Esophagus (tissue), 2 donors: ENCODE results near the gene PRPSAP1. TPM values are rescaled to one million over a fixed set of nuclear protein-coding genes. Genes with fewer than 3 reads are reported as not detected.
A peak's percentile ranks its signal among the peaks of the same experiment; 100 is the strongest.
"Not testable (repeated sequence)": the region's sequence is repeated elsewhere in the genome, so short reads cannot be mapped to it uniquely, and the experiment has no call there.

ENCODE experiments used
- H3K27ac ChIP-seq, 2 donors: one replicate each; pipeline ENCODE4 v1.5.1; 2013; ENCODE audit warnings: low read depth in 2 of 2, mild to moderate bottlenecking in 2 of 2, inconsistent platforms in 1 of 2, low read length in 1 of 2, moderate library complexity in 1 of 2
- H3K27me3 ChIP-seq, 2 donors: one replicate each; pipeline ENCODE4 v1.6.1; 2013; ENCODE audit warnings: low read length in 2 of 2, control low read depth in 1 of 2, mild to moderate bottlenecking in 1 of 2; ENCODE audit not compliant: insufficient read depth in 2 of 2, control insufficient read depth in 1 of 2
- H3K36me3 ChIP-seq, 2 donors: one replicate each; pipeline ENCODE4 v1.6.1; 2013; ENCODE audit warnings: low read length in 1 of 2; ENCODE audit not compliant: control insufficient read depth in 2 of 2, insufficient read depth in 2 of 2
- H3K4me1 ChIP-seq, 2 donors: one replicate each; pipeline ENCODE4 v1.6.1; 2013; ENCODE audit warnings: low read length in 1 of 2; ENCODE audit not compliant: control insufficient read depth in 2 of 2, insufficient read depth in 2 of 2
- H3K4me3 ChIP-seq, 2 donors: one replicate each; pipeline ENCODE4 v1.5.1; 2013; ENCODE audit warnings: low read length in 2 of 2, mild to moderate bottlenecking in 2 of 2, low read depth in 1 of 2, moderate library complexity in 1 of 2
- H3K9me3 ChIP-seq, 2 donors: one replicate each; pipeline ENCODE4 v1.6.1; 2013; ENCODE audit warnings: mild to moderate bottlenecking in 2 of 2, low read depth in 1 of 2, low read length in 1 of 2, moderate library complexity in 1 of 2; ENCODE audit not compliant: control insufficient read depth in 2 of 2, insufficient read depth in 1 of 2
- WGBS, 2 donors: extraction: QIAGEN DNeasy Blood & Tissue Kit; methylation state at CpG; one replicate each; pipeline ENCODE4 v1.1.7; 2013; 5-methylcytosine and 5-hydroxymethylcytosine counted together
- polyA plus RNA-seq, 2 donors: library from polyadenylated mRNA; stranded (reverse); fragments of 200-250 nt; gene quantifications; one replicate each; pipeline ENCODE4 v1.2.3, GENCODE V29; 2013
- donor health status: healthy with polysubstance abuse.
- donor health status: Bipolar disorder and iron deficiency.

PRPSAP1 gene
- polyA plus RNA-seq, 2 donors, result 34.8 to 43.1 TPM

DNA sequence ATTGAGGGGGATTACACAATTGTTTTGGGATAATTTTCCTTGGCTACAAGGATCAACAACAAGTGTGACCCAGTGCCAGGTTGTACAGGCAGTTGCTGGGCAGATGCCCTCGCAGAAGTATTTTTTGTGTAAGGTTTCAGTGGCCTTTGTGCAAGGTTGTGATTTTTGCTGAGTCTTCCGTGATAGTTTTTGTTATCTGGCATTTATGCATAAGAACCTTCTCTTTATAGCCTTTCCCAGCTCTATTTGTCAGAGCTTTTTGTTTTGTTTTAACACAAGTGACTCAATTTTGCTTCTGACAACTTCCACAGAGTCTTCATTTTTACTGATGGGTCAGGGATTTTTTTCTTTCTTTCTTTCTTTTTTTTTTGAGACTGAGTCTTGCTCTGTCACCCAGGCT, 6.7 kb upstream of the PRPSAP1 start:
- Histone ChIP-seq H3K27me3 (no peaks in the 10 kb centered on the region), H3K27ac (peak overlapping the region; percentile 24 to 60), H3K36me3 (no peaks in the 10 kb centered on the region), H3K4me3 (no peak overlapping the region), H3K9me3 (no peaks in the 10 kb centered on the region), H3K4me1 (peaks cover 0 to 7% of the 10 kb centered on the region in 2 donors)
- WGBS, 2 donors, result 55 to 56% methylated on average over 2 of the region's 2 CpGs

DNA sequence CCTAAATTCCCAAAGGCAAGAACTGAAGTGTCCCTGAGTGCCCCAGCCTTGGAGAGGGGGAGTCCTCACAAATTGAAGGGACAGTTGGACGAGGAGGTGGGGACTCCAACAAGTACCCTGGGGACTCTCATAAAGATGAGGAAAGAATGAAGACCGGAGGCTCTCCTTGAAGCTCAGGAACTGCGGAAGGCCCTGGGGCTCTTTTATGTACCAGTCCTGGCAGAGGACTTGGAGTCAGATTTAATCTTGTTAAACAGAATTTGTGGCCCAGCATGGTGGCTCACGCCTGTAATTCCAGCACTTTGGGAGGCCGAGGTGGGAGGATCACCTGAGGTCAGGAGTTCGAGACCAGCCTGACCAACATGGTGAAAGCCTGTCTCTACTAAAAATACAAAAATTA, 6.1 kb upstream of the PRPSAP1 start:
- H3K27ac ChIP-seq, H3K4me1 ChIP-seq, H3K27me3 ChIP-seq, H3K9me3 ChIP-seq, H3K36me3 ChIP-seq, H3K4me3 ChIP-seq: not testable (repeated sequence)
- 84 to 91% methylated on average over 6 of the region's 6 CpGs for WGBS, 2 donors

DNA sequence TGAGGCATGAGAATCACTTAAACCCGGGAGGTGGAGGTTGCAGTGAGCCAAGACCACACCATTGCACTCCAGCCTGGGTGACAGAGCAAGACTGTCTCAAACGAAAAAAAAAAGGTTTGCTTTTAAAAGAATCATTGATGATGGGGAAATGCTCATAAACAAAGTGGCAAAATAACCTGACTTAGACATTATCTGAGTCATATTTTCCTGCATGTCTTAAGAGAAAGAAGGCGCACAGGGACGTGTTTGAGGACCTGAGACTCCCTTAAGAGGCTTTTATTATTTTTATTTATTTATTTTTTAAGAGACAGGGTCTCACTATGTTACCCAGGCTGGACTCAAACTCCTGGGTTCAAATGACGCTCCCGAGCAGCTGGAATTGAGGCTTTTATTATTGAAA, 5.7 kb upstream of the PRPSAP1 start:
- no peaks in the 10 kb centered on the region for H3K27me3 ChIP-seq
- no peaks in the 10 kb centered on the region for H3K36me3 ChIP-seq
- peaks cover 3 to 7% of the 10 kb centered on the region in 2 donors for H3K4me1 ChIP-seq
- no peak overlapping the region for H3K4me3 ChIP-seq
- no peak overlapping the region for H3K27ac ChIP-seq
- WGBS, 2 donors, result 86 to 87% methylated on average over 6 of the region's 6 CpGs
- no peaks in the 10 kb centered on the region for H3K9me3 ChIP-seq

DNA sequence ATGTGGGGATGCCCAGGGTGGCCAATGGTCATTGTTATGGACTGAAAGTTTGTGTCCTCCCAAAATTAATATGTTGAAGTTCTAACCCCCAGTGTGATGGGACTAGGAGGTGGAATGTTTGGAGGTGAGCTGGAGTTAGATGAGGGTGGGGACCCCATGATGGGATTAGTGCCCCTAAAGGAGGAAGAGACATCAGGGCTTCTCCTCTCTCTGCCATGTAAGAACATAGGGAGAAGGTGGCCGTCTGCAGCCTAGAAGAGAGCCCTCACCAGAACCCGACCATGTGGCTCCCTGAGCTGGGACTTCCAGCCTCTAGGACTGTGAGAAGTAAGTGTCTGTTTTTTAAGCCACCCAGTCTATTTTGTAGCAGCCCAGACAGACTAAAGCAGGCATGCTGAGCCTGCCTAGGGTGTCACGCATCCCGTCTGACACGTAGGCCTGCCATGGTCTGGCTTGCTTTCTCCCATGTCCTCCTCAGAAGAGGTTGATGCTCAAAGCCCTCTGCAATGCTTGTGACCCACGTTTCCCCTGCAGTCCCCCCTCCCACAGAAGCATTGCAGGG, 4.0 kb upstream of the PRPSAP1 start:
- no peak overlapping the region for H3K4me3 ChIP-seq
- peak overlapping the region in 1 of 2 donors; percentile 44 for H3K27ac ChIP-seq
- no peaks in the 10 kb centered on the region for H3K9me3 ChIP-seq
- H3K4me1 ChIP-seq, result peaks cover 3 to 7% of the 10 kb centered on the region in 2 donors
- H3K27me3 ChIP-seq, result no peaks in the 10 kb centered on the region
- WGBS, 2 donors, result 85% methylated on average over 6 of the region's 6 CpGs
- H3K36me3 ChIP-seq, result no peaks in the 10 kb centered on the region

DNA sequence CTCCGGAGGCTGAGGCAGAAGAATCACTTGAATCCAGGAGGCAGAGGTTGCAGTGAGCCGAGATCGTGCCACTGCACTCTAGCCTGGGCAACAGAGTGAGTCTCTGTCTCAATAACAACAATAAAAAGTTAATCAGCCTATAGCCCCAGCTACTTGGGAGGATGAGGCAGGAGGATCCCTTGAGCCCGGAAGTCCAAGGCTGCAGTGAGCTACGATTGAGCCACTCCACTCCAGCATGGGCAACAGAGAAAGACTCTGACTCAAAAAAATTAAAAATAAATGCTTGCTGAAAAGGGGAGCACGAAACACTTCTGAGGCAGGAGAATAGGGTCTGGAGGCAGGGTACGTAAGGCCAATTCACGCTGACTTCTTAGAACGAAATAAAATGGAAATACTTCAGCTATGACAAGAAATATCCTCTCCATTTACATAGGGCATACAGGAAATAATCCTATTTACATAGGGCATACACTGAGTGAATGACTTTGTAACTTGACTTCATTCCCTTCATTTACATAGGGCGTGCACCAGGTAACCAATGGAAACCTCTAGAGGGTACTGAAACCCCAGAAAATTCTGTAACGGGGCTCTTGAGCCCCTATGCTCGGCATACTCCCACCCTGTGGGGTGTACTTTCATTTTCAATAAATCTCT, 3.2 kb upstream of the PRPSAP1 start:
- Histone ChIP-seq H3K27me3 (no peaks in the 10 kb centered on the region), H3K36me3 (no peaks in the 10 kb centered on the region), H3K27ac (no peak overlapping the region), H3K4me1 (peaks cover 1 to 3% of the 10 kb centered on the region in 2 donors), H3K9me3 (no peaks in the 10 kb centered on the region), H3K4me3 (no peak overlapping the region)
- WGBS, 2 donors, result 63 to 66% methylated on average over 12 of the region's 12 CpGs

DNA sequence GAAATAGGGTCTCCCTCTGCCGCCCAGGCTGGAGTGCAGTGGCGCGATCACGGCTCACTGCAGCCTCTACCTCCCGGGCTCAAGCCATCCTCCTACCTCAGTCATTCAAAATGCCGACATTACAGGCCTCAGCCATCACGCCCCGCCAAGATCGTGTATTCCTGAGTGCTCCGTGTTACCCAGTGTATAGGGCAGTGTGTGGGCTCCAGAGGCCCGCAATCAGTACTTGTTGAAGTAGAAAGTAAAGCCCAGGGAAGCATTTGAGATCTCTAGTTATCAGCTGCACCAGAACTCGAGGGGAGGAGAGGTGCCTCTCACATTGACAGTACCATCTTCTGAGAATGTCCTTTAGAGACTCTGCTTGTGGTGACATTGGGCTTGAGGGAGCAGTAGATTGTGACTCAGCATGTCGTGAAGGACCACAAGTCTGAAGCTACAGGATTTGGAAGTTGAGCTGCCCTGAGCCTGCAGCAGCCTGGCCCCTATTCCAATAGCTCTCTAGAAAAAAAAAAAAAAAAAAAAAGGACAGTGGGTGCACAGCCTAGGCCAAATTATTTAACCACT, 1.1 kb upstream of the PRPSAP1 start:
- H3K27me3 ChIP-seq, result no peaks in the 10 kb centered on the region
- peaks cover 0 to 3% of the 10 kb centered on the region in 2 donors for H3K4me1 ChIP-seq
- no peaks in the 10 kb centered on the region for H3K9me3 ChIP-seq
- no peak overlapping the region for H3K27ac ChIP-seq
- no peak overlapping the region for H3K4me3 ChIP-seq
- WGBS, 2 donors, result 60 to 69% methylated on average over 13 of the region's 13 CpGs
- no peaks in the 10 kb centered on the region for H3K36me3 ChIP-seq

DNA sequence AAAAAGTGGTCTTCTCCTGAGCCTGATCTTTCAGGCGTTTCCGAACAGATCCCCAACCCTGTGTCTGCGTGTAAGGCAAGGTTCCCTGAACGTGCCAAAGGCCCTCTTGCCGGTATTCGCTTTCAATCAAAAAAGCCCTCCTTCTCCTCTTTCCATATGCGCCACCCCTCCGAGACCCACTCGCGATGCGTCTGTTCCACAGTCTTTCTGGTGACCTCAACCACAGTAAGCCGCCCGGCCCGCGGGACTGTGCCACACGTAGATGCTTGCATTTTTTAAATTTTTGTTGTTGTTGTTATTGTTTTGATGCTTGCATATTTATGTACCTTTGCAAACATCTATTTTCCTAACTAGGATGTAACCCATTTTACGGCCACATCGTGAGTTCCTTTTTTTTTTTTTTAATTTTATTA, 607 bp upstream of the PRPSAP1 start:
- Histone ChIP-seq H3K27me3 (no peaks in the 10 kb centered on the region), H3K4me1 (peaks cover 0 to 3% of the 10 kb centered on the region in 2 donors), H3K27ac (peak overlapping the region; percentile 88 to 95), H3K36me3 (no peaks in the 10 kb centered on the region), H3K9me3 (no peaks in the 10 kb centered on the region), H3K4me3 (peak overlapping the region; percentile 82 to 91)
- 2% methylated on average over 18 of the region's 18 CpGs for WGBS, 2 donors

DNA sequence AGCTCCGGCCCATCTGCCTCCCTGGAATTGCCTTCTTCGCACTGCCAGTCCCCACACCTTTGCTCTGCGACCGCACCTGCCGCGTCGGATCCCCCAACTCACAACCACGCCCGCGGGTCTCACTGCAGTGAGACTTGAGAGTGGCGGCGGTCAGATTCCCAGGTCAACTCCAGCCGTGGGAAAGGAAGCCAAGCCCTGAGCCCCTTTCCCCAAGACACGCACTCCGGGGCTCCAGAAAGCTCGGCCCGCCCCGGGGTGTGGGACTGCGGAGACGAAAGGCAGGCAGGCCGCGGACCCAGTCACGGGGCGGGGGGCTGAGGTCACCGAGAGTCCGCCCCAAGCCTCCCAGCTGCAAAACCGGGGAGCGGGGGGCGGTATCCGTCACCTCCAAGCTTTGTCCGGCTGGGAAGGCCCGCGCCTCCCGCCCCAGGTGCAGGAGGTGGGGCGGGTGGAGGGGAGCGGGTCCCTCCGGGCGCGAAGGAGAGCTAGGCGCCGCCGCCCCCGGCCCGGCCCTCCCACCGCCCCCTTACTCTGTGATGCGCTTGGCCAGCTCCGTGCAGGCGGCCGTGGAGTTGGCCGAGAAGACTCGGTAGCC, 615 bp downstream of the PRPSAP1 start:
- WGBS, 2 donors, result 1% methylated on average over 33 to 51 of the region's 51 CpGs
- Histone ChIP-seq H3K27ac (peak overlapping the region; percentile 88 to 95), H3K4me1 (peaks cover 0 to 3% of the 10 kb centered on the region in 2 donors), H3K4me3 (peak overlapping the region; percentile 82 to 91), H3K36me3 (no peaks in the 10 kb centered on the region), H3K9me3 (no peaks in the 10 kb centered on the region), H3K27me3 (no peaks in the 10 kb centered on the region)

DNA sequence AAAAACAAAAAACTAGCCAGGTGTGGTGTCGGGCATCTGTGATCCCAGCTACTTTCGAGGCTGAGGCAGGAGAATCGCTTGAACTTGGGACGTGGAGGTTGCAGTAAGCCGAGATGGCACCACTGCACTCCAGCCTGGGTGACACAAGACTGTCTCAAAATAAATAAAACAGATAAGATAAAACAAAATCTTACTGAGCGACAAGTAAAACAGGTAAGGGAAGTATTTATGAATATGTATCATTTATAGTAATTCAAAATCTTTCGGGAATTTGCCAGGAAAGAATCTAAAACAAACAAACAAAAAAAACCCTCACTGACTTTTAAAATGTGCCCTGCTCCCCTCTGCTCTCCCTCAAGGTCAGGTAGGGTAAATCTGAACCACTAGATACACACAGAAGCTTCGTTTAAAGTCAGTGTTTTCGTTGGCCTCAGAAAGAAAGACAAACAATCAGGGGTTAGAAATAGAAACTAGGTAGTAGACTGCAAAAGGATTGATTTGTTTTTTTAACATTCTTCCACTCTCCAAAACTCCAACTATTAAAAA, 2.1 kb downstream of the PRPSAP1 start:
- WGBS, 2 donors, result 64 to 72% methylated on average over 9 of the region's 9 CpGs
- no peaks in the 10 kb centered on the region for H3K27me3 ChIP-seq
- H3K4me3 ChIP-seq, result no peak overlapping the region
- no peaks in the 10 kb centered on the region for H3K9me3 ChIP-seq
- peaks cover 0 to 3% of the 10 kb centered on the region in 2 donors for H3K4me1 ChIP-seq
- no peak overlapping the region for H3K27ac ChIP-seq
- peaks cover 4% of the 10 kb centered on the region in 2 donors for H3K36me3 ChIP-seq
